GM21367 (cell line): ENCODE results near the gene ERC1.

Experiments
- ATAC-seq: cut with Tn5 transposase; IDR thresholded peaks from one replicate; pipeline ENCODE4 v1.9.1; 2021; ENCODE audit not compliant: unreplicated experiment

The ERC1 gene

GRCh38 chr12:1469070-1469469 is 478.0 kb downstream of the ERC1 start:
- no peak for ATAC-seq

DNA sequence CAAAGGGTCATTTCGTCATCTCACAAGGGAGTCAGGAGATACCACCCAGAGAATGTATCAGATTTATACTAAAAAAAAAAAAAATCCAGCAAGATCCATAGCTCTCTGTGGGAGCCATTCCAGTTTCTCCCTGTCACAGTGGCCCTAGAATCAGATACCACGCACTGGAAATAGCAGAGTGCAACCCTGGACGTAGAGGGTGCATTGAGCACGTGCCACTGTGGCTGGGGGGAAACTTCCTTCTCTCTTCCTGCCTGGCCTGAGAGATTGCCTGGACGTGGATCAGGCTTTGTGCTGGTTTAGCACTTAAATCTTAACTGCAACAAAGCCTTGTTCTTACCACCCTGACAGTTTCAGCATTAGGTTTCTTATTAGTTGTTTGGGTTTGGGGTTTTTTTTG is 479.0 kb downstream of the ERC1 start:
- ATAC-seq = no peak

DNA sequence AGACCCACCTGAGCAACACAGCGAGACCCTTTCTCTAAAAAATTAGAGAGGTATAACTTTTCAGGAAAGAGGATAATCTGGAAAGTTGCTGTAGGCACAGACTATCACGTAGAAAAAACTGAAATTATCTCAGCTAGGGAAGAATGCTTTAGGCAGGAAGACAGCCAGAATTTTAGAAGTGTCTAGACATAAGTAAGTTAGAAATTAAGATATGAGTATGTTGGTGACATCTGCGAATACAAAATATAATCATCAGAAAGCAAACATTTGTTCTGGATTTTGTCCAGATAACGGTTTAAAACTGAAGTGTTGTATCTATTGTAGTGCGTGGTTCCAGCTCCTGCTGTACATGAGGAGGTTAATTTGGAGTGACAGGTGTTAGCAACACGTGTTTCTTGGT is 480.2 kb downstream of the ERC1 start:
- ATAC-seq = no peak

DNA sequence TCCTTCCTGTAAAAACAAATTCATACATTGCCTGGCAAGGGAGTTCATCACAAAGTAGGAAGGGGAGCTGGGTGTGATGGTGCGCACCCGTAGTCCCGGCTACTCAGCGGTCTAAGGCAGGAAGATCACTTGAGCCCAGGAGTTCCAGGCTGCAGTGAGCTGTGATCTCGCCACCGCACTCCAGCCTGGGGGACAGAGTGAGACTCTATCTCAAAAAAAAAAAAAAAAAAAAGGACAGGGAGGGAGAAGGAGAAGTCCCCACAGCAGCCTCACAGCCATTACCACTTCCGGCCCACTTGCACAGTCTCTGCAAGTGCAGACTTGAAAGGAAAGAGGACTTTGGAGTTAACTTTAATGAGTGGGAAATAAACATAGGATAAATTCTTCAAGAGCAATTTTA is 482.4 kb downstream of the ERC1 start:
- no peak for ATAC-seq

GRCh38 chr12:1474041-1474573 is 483.1 kb downstream of the ERC1 start:
- ATAC-seq = no peak

GRCh38 chr12:1474574-1475153 is 483.6 kb downstream of the ERC1 start:
- ATAC-seq = no peak

- no peak for ATAC-seq
Measured at GRCh38 chr12:1479645-1480044, 488.6 kb downstream of the ERC1 start.

GRCh38 chr12:1481326-1481725 is 490.3 kb downstream of the ERC1 start:
- no peak for ATAC-seq

GRCh38 chr12:1481906-1482305 is 490.9 kb downstream of the ERC1 start:
- ATAC-seq = no peak

DNA sequence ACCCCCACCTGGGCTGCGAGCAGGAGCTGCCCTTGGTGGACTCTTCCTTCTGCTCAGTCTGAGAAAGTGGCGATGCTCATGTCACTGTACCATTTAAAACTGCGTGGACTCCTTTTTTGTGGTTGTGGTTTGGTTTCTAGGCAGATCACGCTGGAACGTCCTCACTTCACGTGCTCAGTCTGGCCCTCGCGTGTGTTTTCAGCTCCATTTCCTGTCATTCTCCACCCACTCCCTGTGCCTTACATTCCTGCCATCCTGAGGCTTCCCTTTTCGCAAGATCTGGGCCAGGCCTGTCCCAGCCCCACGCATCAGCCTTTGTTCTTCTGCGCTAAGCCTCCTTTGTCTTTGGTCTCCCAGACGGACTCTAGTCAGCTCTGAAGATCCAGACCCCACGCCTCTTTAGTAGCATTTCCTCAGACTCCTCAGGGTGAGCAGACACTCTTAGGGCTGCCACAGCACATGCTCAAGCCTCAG is 497.9 kb downstream of the ERC1 start:
- ATAC-seq = no peak

DNA sequence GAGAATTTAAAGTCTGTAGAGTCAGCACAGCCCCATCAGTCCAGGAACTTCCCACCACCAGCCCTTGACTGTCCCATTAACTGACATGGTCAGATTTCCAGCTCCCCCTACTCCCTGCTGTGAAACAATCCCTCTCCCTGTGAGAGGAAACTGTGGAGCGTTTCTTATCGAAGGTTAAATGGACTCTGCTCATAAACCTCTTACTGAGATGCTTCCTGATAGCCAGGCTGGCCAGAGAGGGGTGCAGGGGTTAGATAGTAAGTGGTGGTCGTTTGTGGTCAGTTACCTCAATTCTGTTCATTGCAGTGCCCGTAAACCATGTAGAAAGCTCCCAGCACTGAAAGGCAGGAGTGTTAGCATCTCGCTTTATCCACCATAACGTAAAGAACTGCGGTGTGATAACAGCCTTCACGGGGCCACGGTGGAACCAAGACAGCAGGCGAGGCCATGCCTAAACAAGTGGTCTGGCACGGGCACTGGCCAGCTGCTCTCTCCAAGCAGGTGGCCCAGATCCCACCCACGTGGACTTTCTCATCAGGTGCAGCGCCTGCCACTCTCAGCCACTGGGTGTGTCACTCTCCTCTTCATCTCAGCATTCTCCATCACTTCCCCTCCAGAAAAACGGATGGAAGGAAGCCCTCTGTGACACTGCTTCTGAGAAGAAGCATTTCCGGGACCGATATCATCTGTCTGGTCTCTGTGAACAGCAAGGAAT is 501.1 kb downstream of the ERC1 start:
- ATAC-seq = no peak

- no peak for ATAC-seq
Measured at GRCh38 chr12:1493781-1494565, 502.9 kb downstream of the ERC1 start.

DNA sequence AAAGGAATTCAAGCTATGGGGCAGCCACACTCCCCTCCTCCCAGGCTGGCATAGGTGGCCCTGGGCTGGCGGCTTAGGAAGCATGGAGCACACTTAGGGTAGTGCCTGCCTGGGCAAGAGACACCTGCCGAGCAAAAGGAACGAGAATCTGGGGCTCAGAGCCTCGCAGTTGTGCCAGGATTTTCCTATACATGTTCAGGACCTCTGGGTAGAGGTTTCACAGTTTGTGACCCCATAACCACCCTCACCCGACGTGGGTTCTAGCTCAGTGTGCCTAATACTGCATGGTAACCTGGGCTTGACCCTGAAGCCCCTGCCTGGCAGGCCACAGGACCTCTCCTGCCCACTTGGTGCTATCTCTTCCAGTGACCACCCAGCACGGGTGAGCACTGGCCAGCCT is 503.8 kb downstream of the ERC1 start:
- ATAC-seq = no peak

DNA sequence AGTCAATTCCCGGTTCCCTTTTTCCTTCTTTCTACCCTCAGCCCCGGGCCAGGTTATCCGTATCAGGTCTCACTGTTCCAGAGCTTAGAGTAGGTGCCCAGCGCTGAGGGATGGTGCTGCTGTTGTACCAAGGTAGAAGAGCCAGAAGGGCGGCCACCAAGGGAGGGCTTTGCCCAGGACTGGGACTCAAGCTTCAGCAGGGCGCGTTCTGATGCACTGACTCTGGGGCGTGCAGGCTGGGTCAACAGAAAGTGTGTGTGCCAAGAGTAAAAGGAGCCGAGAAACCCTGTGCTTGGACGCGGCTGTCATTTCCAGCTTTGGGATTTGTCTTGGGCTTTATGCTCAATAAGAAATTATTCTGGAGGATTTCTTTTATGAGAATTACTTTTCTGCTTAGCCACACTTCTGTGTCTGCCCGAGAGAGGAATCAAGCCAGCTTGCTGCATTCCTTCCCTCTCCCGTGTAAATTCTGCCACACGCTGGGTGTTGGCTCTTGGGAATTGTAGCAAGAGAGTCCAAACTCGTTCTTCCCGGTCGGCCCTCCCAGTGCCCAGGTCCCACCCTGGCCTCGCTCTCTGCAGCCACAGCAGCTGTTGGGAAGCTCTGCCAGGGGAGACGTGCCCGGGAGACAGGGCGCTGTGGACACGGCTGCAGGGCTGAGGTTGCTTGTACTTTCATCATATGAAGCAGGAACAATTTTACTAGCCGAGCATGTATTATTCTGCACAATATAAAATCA is 505.3 kb downstream of the ERC1 start:
- no peak for ATAC-seq

DNA sequence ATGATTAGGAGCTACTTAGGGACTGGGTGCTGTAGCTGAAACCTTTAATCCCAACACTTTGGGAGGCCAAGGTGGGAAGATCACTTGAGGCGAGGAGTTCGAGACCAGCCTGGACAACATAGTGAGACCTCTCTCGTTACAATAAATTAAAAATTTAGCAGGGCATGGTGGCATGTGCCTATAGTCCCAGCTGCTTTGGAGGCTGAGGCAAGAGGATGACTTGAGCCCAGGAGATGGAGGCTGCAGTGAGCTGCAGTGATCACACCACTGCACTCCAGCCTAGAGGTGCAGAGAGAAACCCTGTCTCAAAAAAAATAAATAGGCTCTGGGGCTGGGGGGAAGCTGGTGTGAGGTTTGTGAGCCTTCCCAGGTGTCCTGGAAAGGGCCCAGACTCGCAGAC is 506.1 kb downstream of the ERC1 start:
- ATAC-seq = no peak

GRCh38 chr12:1498199-1498740 is 507.2 kb downstream of the ERC1 start:
- no peak for ATAC-seq

DNA sequence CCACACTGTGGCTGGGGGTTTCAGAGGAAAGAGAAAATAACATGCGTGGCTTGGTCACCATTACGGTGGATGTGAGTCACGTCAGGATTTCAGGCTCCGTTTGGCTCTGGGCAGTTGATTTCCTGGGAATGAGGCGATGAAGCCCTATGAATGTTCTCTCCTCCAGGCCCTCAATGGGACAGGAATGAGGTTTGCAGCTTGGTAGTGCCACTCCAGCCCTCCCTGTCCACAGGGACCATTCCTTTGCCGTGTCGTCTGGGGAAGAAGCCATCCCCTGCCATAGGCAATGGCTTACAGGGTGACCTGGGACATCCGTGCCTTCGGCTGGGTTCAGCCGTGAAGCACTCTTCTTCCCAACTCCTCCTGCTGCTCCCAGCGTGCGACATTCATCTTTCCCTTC is 508.3 kb downstream of the ERC1 start:
- ATAC-seq = no peak

GRCh38 chr12:1500095-1500801 is 509.2 kb downstream of the ERC1 start:
- no peak for ATAC-seq

GRCh38 chr12:1501001-1501400 is 510.0 kb downstream of the ERC1 start:
- no peak for ATAC-seq

DNA sequence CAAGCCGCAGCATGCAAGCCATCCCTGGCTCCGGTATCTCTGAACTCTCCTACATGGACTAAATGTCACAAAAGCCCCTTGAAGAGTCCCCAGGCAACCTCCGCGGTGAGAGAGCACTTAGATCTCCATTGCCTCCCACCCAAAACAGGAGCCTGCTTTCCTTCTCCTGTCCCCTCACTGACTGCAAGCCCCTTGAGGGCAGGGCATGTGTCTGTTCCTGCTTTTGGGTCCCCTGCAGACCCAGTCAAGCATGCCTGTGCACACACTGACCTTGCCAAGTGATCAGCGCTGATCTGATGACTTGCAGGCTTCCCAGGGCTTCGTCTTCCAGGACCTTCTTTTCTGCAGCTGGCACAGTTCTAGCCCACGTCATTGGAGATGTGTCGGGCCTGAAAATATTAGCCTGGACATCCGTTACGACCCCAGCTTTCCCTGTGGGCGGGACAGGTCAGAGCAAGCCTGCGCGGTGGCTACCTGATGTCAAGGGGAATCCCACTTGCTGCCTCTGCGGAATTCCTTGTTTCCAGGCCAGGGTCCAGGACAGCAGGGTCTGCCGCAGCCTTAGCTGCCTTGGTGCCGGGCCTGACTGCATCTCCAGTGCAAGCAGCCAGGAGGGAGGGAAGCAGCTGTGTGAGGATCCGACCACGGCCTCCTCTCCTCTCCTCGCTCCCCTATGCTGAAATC is 510.8 kb downstream of the ERC1 start:
- no peak for ATAC-seq
